OCI-LY3 (cell line): ENCODE measurements around the gene ZSWIM8.

Experiments used
- H2AFZ ChIP-seq: fragments of 200-600, 300-600 bp; shearing (Covaris generic); 2 replicates; pipeline ENCODE4 v1.6.0; 2014; ENCODE audit warnings: antibody characterized with exemption, low read depth, low read length
- H3K27ac ChIP-seq: fragments of 200-600, 300-600 bp; sonication (generic); 2 replicates; pipeline ENCODE4 v1.5.1; 2014; ENCODE audit warnings: mild to moderate bottlenecking, low read length, moderate library complexity, mixed read lengths
- H3K27me3 ChIP-seq: fragments of 200-600, 300-600 bp; sonication (generic); 2 replicates; pipeline ENCODE4 v1.6.1; 2014; ENCODE audit warnings: low read depth, low read length, mixed read lengths
- H3K36me3 ChIP-seq: fragments of 200-600, 300-600 bp; sonication (generic); replicated peaks from 2 replicates; pipeline ENCODE3; 2014; ENCODE audit warnings: low read depth, low read length, mixed read lengths
- H3K4me1 ChIP-seq: fragments of 300-600, 200-600 bp; sonication (generic); 2 replicates; pipeline ENCODE4 v1.6.1; 2014; ENCODE audit warnings: low read length, mixed read lengths
- H3K4me2 ChIP-seq: fragments of 200-600, 300-600 bp; sonication (generic); 2 replicates; pipeline ENCODE4 v1.6.1; 2014; ENCODE audit warnings: low read length, mixed read lengths
- H3K4me3 ChIP-seq: fragments of 300-600, 200-600 bp; sonication (generic); 2 replicates; pipeline ENCODE4 v1.5.1; 2014; ENCODE audit warnings: antibody characterized with exemption, mild to moderate bottlenecking, low read length, moderate library complexity
- H3K79me2 ChIP-seq: fragments of 300-600, 200-600 bp; shearing (Covaris generic); 2 replicates; pipeline ENCODE4 v1.6.1; 2014; ENCODE audit warnings: mild to moderate bottlenecking, low read length, mixed read lengths
- H3K9ac ChIP-seq: fragments of 300-600, 200-600 bp; shearing (Covaris generic); 2 replicates; pipeline ENCODE4 v1.6.0; 2014; ENCODE audit warnings: mild to moderate bottlenecking, low read length, moderate library complexity
- H3K9me3 ChIP-seq: fragments of 200-600, 300-600 bp; shearing (Covaris generic); 2 replicates; pipeline ENCODE4 v1.6.1; 2014; ENCODE audit warnings: low read length, mixed read lengths; ENCODE audit not compliant: insufficient read depth
- H4K20me1 ChIP-seq: fragments of 200-600, 300-600 bp; sonication (generic); 2 replicates; pipeline ENCODE4 v1.6.1; 2016; ENCODE audit warnings: low read length, mixed read lengths; ENCODE audit not compliant: insufficient read depth
- EZH2phosphoT487 ChIP-seq: fragments of 200-600 bp; shearing (Covaris generic); IDR thresholded peaks from 2 replicates; pipeline ENCODE4 v1.6.1; 2018; ENCODE audit warnings: antibody characterized with exemption, mixed run types, low read depth
- TF ChIP-seq, protein P1 (sequence below): fragments of 200-600, 300-600 bp; sonication (generic); IDR thresholded peaks from 2 replicates; pipeline ENCODE4 v1.5.1; 2014; ENCODE audit warnings: antibody characterized with exemption, low read length, low read depth

Gene ZSWIM8

DNA sequence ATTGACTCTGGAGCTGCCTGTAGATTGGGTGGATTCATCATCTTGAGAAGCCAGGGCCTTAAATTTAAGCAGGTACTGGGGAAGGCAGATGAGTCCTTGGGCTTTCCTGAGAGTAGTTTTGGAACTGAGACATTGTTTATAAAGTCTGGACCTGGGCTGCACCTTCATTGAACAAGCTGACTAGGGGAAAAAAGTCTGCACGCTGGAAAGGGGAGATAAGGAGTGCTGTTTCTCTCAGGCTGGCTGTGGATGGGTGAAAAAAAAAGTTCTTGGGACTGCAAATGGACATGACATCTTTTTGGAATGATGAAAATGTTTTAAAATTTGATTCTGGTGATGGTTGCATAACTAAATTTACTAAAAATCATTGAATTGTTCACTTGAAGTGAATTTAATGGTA is 29.2 kb upstream of the ZSWIM8 start:
- peaks cover 24% of the 10 kb centered on the region for H3K4me1 ChIP-seq
- H3K27ac ChIP-seq, result no peak overlapping the region
- no peak overlapping the region for H2AFZ ChIP-seq
- H3K27me3 ChIP-seq, result no peaks in the 10 kb centered on the region
- H3K9me3 ChIP-seq, result no peaks in the 10 kb centered on the region
- H3K79me2 ChIP-seq, result peaks cover 19% of the 10 kb centered on the region
- no peak overlapping the region for H3K4me2 ChIP-seq
- peaks cover 14% of the 10 kb centered on the region for H4K20me1 ChIP-seq
- H3K36me3 ChIP-seq, result peaks cover 29% of the 10 kb centered on the region
- H3K4me3 ChIP-seq, result no peak overlapping the region
- TF ChIP-seq EZH2phosphoT487, result no peak
- TF ChIP-seq, protein P1, sequence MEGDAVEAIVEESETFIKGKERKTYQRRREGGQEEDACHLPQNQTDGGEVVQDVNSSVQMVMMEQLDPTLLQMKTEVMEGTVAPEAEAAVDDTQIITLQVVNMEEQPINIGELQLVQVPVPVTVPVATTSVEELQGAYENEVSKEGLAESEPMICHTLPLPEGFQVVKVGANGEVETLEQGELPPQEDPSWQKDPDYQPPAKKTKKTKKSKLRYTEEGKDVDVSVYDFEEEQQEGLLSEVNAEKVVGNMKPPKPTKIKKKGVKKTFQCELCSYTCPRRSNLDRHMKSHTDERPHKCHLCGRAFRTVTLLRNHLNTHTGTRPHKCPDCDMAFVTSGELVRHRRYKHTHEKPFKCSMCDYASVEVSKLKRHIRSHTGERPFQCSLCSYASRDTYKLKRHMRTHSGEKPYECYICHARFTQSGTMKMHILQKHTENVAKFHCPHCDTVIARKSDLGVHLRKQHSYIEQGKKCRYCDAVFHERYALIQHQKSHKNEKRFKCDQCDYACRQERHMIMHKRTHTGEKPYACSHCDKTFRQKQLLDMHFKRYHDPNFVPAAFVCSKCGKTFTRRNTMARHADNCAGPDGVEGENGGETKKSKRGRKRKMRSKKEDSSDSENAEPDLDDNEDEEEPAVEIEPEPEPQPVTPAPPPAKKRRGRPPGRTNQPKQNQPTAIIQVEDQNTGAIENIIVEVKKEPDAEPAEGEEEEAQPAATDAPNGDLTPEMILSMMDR, result no peak
- no peak overlapping the region for H3K9ac ChIP-seq

DNA sequence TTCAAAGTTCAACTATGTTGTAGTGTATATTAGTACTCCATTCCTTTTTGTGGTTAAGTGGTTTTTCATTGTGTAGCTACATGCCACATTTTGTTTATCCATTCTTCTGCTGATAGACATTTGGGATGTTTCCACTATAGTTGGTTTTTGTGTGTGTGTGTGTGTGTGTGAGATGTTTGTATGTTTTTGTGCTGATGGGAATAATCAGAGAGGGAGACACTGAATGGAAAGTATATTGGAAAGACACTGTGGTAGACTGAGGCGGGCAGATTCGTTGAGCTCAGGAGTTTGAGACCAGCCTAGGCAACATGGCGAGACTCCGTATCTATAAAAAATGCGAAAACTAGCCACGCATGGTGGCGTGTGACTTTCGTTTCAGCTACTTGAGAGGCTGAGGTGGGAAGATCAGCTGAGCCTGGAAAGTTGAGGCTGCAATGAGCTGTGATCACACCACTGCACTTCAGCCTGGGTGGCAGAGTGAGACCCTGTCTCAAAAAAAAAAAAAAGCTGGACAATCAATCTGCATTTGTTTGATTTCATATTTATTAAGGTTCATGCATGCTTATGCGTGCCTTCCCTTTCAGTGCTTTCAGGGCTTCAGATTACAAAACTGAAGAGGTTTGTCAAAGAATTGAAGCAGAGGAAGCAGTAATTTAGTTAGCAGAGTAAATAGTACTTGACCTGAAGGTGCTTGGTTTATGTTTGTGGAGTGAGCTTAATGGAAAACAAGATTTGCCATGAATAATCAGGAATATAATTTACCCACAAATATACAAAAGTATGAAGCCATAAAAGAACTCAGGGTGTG is 26.5 kb upstream of the ZSWIM8 start:
- no peak for TF ChIP-seq EZH2phosphoT487
- TF ChIP-seq, protein P1, result no peak
- Histone ChIP-seq H3K79me2 (peaks cover 21% of the 10 kb centered on the region), H3K4me2 (peak overlapping the region; percentile 62), H3K9ac (no peak overlapping the region; the same call in 1 of the 2 replicates), H3K9me3 (no peaks in the 10 kb centered on the region), H3K4me1 (peaks cover 44% of the 10 kb centered on the region), H3K27ac (peak overlapping the region; percentile 71), H4K20me1 (peaks cover 27% of the 10 kb centered on the region), H3K4me3 (no peak overlapping the region), H3K36me3 (peaks cover 30% of the 10 kb centered on the region), H2AFZ (no peak overlapping the region), H3K27me3 (no peaks in the 10 kb centered on the region)

DNA sequence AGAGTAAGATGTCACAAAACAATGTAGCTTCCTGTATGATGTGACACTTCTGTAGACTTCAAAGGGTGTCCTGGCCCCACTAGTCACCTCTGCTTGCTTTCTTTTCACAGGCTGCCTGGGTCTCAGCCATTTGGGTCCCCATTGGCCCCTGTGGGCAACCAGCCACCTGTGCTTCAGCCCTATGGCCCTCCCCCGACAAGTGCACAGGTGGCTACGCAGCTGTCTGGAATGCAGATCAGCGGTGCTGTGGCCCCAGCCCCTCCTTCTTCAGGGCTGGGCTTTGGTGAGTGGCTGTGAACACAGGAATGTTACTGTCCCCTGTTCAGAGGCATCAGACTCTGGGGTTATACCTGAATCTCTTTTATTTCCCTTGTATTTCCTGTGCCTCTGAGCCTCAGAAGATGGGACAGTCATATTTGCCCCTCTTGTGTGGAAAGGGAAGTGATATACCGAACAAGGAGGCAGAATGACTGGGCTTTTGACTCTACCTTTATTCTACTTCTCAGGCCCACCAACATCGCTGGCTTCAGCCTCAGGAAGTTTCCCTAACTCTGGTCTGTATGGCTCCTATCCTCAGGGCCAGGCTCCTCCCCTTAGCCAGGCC is 25.8 kb upstream of the ZSWIM8 start:
- Histone ChIP-seq H2AFZ (no peak overlapping the region), H3K4me2 (peak overlapping the region; percentile 62), H3K36me3 (peaks cover 34% of the 10 kb centered on the region), H3K4me1 (peaks cover 46% of the 10 kb centered on the region), H3K9ac (no peak overlapping the region; the same call in 1 of the 2 replicates), H3K9me3 (no peaks in the 10 kb centered on the region), H3K27me3 (no peaks in the 10 kb centered on the region), H3K79me2 (peaks cover 22% of the 10 kb centered on the region), H4K20me1 (peaks cover 27% of the 10 kb centered on the region), H3K27ac (peak overlapping the region; percentile 71), H3K4me3 (no peak overlapping the region)
- no peak for TF ChIP-seq EZH2phosphoT487
- TF ChIP-seq, protein P1, result no peak

DNA sequence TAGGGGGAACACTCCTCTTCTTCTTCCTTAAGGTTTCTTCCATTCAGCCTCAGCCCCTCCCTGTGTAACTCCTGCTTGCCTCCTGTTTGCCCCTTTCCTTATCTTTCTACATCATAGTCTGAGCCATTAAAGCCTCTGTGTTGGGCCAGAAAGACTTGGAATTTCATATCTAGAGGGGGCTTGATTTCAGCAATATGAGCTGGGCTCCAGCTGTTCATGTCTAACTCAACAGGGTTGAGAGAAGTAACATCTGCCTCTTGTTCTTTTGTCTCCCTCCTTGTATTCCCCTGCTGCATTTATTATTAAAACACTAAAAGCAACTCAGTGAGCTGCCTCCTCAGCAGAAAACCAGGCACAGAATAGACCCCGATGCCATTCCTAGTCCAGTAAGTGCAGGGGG is 23.6 kb upstream of the ZSWIM8 start:
- Histone ChIP-seq H3K79me2 (peaks cover 17% of the 10 kb centered on the region), H4K20me1 (peaks cover 27% of the 10 kb centered on the region), H3K9ac (no peak overlapping the region), H2AFZ (no peak overlapping the region), H3K4me2 (no peak overlapping the region), H3K27me3 (no peaks in the 10 kb centered on the region), H3K4me1 (peaks cover 46% of the 10 kb centered on the region), H3K36me3 (peaks cover 50% of the 10 kb centered on the region), H3K4me3 (no peak overlapping the region), H3K9me3 (no peaks in the 10 kb centered on the region), H3K27ac (peak overlapping the region; percentile 83; the same call in 1 of the 2 replicates)
- TF ChIP-seq, protein P1, result no peak
- TF ChIP-seq EZH2phosphoT487, result no peak
